ENCODE measurements around the gene GEN1.

The GEN1 gene

GRCh38 chr2:17754773-17755425 lies 961 bp downstream of the GEN1 start:
- DNase-seq, result no peak

GRCh38 chr2:17756668-17757067 lies 2.7 kb downstream of the GEN1 start:
- no peak for DNase-seq

- no peak for DNase-seq
Measured at GRCh38 chr2:17757321-17757720, 3.4 kb downstream of the GEN1 start.

GRCh38 chr2:17758118-17758517 lies 4.2 kb downstream of the GEN1 start:
- no peak for DNase-seq

GRCh38 chr2:17759805-17760204 lies 5.9 kb downstream of the GEN1 start:
- DNase-seq, result no peak

GRCh38 chr2:17762451-17762850 lies 8.5 kb downstream of the GEN1 start:
- no peak for DNase-seq

GRCh38 chr2:17763641-17764333 lies 9.8 kb downstream of the GEN1 start:
- DNase-seq, result no peak

- no peak for DNase-seq
Measured at GRCh38 chr2:17765398-17765797, 11.5 kb downstream of the GEN1 start.

GRCh38 chr2:17768894-17769293 lies 15.0 kb downstream of the GEN1 start:
- no peak for DNase-seq

- DNase-seq, result no peak
Measured at GRCh38 chr2:17771956-17772355, 18.0 kb downstream of the GEN1 start.

- DNase-seq, result no peak
Measured at GRCh38 chr2:17772532-17772931, 18.6 kb downstream of the GEN1 start.

GRCh38 chr2:17780546-17780945 lies 26.6 kb downstream of the GEN1 start:
- no peak for DNase-seq

- no peak for DNase-seq
Measured at GRCh38 chr2:17781482-17781881, 27.5 kb downstream of the GEN1 start.

- no peak for DNase-seq
Measured at GRCh38 chr2:17786727-17787126, 32.8 kb downstream of the GEN1 start.

GRCh38 chr2:17788773-17789172 lies 34.8 kb downstream of the GEN1 start:
- DNase-seq, result no peak

GRCh38 chr2:17790536-17790935 lies 36.6 kb downstream of the GEN1 start:
- no peak for DNase-seq

GRCh38 chr2:17791121-17791816 lies 37.3 kb downstream of the GEN1 start:
- DNase-seq, result no peak

GRCh38 chr2:17791817-17792130 lies 37.8 kb downstream of the GEN1 start:
- no peak for DNase-seq

GRCh38 chr2:17792515-17792914 lies 38.6 kb downstream of the GEN1 start:
- DNase-seq, result no peak

GRCh38 chr2:17793296-17793695 lies 39.4 kb downstream of the GEN1 start:
- DNase-seq, result no peak

- no peak for DNase-seq
Measured at GRCh38 chr2:17793803-17794354, 39.9 kb downstream of the GEN1 start.

- no peak for DNase-seq
Measured at GRCh38 chr2:17795309-17795708, 41.4 kb downstream of the GEN1 start.

GRCh38 chr2:17798338-17798737 lies 44.4 kb downstream of the GEN1 start:
- no peak for DNase-seq

Data from SIG-M5 (cell line).